ENCODE data around the gene ACADVL.
"Not testable (repeated sequence)": the region's sequence is repeated elsewhere in the genome, so short reads cannot be mapped to it uniquely, and the experiment has no call there.

DNA sequence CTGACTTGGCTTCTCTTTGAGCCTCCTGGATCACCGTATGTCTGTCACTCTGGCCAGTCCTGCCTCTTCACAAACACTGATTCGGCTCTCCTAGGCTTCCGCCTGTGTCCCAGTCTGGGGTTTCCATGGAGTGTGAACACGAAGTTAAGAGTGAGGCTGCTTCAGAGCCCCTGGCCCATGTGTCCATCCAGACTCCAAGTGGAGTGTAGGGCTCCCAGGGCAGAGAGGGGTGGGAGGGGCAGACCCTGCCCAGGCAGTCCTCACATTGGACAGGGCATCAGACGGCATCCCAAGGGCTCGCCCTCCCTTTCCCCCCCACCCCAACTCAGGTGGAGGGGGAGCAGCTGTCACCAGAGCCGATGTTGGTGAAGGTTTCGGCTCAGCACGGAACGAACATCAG, 24.1 kb downstream of the ACADVL start:
- TF ChIP-seq, protein P1, sequence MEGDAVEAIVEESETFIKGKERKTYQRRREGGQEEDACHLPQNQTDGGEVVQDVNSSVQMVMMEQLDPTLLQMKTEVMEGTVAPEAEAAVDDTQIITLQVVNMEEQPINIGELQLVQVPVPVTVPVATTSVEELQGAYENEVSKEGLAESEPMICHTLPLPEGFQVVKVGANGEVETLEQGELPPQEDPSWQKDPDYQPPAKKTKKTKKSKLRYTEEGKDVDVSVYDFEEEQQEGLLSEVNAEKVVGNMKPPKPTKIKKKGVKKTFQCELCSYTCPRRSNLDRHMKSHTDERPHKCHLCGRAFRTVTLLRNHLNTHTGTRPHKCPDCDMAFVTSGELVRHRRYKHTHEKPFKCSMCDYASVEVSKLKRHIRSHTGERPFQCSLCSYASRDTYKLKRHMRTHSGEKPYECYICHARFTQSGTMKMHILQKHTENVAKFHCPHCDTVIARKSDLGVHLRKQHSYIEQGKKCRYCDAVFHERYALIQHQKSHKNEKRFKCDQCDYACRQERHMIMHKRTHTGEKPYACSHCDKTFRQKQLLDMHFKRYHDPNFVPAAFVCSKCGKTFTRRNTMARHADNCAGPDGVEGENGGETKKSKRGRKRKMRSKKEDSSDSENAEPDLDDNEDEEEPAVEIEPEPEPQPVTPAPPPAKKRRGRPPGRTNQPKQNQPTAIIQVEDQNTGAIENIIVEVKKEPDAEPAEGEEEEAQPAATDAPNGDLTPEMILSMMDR (IDR thresholded peaks at IDR 0.05; ENCODE audit: insufficient read depth, low read length), result not testable (repeated sequence)
- not testable (repeated sequence) for TF ChIP-seq GABPA (IDR thresholded peaks at IDR 0.05; ENCODE audit: low read depth); POLR2AphosphoS5 (IDR thresholded peaks at IDR 0.05; ENCODE audit: low read depth); SPI1 (IDR thresholded peaks at IDR 0.05; ENCODE audit: borderline replicate concordance, low read depth)
- TF ChIP-seq, protein P2, sequence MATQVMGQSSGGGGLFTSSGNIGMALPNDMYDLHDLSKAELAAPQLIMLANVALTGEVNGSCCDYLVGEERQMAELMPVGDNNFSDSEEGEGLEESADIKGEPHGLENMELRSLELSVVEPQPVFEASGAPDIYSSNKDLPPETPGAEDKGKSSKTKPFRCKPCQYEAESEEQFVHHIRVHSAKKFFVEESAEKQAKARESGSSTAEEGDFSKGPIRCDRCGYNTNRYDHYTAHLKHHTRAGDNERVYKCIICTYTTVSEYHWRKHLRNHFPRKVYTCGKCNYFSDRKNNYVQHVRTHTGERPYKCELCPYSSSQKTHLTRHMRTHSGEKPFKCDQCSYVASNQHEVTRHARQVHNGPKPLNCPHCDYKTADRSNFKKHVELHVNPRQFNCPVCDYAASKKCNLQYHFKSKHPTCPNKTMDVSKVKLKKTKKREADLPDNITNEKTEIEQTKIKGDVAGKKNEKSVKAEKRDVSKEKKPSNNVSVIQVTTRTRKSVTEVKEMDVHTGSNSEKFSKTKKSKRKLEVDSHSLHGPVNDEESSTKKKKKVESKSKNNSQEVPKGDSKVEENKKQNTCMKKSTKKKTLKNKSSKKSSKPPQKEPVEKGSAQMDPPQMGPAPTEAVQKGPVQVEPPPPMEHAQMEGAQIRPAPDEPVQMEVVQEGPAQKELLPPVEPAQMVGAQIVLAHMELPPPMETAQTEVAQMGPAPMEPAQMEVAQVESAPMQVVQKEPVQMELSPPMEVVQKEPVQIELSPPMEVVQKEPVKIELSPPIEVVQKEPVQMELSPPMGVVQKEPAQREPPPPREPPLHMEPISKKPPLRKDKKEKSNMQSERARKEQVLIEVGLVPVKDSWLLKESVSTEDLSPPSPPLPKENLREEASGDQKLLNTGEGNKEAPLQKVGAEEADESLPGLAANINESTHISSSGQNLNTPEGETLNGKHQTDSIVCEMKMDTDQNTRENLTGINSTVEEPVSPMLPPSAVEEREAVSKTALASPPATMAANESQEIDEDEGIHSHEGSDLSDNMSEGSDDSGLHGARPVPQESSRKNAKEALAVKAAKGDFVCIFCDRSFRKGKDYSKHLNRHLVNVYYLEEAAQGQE (IDR thresholded peaks at IDR 0.05; ENCODE audit: insufficient replicate concordance, low read depth), result not testable (repeated sequence)

Data from HL-60 (cell line).